T1000 (cell line): ENCODE measurements around the gene CCDC190.
"Not testable (repeated sequence)": the region's sequence is repeated elsewhere in the genome, so short reads cannot be mapped to it uniquely, and the experiment has no call there.

Source experiments
- DNase-seq: peaks from one replicate; lab custom pipeline; 2025; ENCODE audit warnings: mixed read lengths; lab: John Stamatoyannopoulos, UW

CCDC190 gene

DNA sequence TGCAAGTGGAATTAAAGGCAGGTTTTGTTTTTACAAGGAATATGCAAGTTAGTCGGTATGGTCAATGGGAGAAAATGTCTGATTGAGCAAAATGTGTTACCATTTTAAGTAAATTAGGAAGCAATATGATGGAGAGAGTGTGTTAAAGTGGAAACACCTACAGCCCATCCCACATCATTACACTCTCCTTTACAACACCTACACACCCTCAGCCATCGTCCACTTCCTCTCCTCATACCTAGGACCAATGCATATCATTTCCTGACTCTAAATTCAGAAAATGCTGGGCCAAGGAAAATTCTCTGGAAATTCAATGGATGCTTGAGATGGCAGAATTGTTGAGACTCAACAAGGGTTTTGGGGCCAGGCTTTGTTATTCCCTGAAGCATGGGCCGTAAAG is 16.4 kb upstream of the CCDC190 start:
- no peak for DNase-seq

DNA sequence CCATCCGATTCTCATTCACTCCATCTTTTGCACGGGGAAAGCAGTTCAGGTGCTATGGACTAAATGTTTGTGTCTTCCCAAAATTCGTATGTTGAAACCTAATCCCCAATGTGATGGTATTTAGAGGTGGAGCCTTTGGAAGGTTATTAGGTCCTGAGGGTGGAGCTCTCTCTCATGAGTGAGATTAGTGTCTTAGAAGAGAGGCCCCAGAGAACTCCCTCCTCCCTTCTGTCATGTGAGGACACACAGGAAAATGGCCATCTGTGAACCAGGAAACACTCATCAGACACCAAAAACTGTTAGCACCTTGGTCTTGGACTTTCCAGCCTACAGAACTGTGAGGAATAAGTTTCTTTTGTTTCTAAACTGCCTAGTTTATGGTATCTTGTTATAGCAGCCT is 15.8 kb upstream of the CCDC190 start:
- DNase-seq: no peak

DNA sequence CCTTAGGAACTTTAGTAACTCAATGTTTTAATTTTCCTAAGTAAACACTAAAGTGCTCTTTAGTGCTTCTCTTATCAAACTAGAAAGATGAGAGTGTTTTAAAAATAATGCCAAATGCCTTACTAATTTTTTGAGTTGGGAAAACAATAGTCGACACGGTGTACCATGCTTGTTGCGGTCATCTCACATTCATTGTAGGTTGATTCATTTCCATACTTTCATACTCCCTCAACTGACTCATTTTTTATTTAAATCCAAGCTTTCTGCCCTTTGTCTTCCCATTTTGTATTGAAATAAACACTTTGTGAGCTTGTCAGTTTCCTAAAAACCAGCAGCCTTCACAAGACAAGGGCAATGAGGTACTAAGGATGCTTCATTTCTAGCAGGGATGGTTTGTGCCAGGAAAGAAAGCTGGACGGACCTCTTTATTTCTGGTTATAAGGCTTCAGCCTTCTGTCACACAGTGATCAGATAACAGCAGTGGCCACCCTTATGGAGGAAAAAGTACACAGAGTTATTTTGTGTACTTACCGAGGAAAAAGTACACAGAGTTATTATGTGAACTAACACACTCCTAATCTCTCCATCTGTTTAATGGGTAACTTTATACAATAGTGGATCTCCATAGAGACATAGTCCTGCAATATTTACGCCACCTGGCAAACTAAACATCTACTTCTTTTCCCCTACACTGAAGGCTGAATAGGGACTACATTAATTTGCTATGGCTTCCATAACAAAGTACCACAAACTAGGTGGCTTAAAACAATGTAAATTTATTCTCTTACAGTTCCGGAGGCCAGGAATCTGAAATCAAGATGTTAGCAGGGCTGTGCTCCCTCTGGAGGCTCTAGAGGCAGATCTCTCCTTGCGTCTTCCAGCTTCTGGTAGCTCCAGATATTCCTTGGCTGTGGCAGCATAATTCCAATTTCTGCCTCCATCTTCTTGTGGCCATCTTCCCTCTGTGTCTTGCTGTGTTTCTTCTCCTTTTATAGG is 13.0 kb upstream of the CCDC190 start:
- no peak for DNase-seq

DNA sequence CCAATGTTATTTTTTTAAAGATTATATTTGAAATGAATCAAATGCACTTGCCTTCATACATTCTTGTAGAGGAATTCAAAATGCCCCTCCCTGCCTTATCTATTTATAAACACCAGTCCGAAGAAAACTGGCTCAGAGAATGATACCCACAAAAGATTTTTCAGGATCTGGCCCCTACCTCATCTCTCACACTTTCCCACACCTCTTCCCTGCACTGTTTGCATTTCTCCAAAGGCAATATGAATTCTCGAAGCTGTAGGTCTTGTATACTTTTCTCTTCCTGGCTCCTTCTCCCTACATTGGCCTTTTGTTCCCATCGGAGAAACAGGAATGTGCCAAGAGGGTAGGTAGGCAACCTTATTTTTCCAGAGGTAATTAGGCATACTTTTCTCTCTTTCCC is 12.0 kb upstream of the CCDC190 start:
- DNase-seq: no peak

DNA sequence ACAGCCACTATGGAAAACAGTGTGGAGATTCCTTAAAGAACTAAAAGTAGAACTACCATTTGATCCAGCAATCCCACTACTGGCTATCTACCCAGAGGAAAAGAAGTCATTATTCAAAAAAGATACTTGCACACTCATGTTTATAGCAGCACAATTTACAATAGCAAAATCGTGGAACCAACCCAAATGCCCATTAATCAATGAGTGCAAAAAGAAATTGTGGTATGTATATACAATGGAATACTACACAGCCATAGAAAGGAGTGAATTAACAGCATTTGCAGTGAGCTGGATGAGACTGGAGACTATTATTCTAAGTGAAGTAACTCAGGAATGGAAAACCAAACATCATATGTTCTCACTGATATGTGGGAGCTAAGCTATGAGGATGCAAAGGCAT is 10.4 kb upstream of the CCDC190 start:
- not testable (repeated sequence) for DNase-seq

DNA sequence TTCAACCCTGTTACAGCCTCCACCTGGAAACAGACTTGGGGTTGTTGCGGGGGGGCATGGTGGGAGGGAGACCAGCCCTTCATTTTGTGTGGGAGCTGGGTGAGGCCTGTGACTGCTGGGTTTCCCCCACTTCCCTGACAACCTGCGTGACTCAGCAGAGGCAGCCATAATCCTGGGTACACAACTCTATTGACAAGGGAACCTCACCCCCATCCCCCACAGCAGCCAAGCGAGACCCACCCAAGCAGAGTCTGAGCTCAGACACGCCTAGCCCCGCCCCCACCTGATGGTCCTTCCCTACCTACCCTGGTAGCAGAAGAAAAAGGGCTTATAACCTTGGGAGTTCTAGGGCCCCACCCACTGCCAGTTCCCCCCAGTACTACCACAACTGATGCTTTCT is 8.0 kb upstream of the CCDC190 start:
- DNase-seq: no peak

DNA sequence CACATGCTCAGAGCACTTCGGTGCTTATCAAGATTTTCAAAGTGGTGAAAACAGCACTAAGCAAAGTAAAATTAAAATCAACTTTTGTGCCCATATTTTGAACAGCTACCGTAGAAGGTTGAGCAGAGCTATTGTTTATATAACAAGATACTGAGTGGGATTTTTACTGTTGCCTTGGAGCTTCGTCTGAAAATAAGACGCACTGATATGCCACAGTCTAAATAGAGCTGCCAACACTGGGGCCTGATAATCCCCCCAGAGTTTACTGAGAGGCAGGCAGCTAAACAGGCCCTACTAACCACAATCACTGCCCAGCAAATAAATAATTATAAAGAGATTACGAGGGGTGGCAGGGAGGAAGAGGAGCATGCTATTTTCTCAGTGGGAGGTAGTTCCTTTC is 650 bp upstream of the CCDC190 start:
- DNase-seq: no peak

DNA sequence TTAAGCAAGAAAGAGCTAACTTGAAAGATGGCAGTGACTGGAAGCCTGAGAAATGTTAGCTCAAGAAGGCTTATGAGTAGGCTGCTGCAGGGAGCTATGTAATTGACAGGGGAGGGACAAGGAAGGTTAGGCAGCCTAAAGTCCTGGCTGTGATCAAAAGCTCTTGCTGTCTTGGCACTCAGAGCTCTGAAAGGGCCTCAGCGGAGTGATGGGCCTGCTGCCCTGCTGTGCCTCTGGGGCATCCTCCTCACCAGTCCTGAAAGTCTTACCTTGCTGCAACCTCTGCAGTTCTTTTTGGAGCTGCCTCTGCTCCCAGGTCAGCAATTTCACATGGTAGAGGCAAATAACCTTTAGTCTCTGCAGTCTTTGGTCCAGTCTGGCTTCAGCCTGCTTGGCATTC is 1.8 kb downstream of the CCDC190 start:
- DNase-seq: no peak

DNA sequence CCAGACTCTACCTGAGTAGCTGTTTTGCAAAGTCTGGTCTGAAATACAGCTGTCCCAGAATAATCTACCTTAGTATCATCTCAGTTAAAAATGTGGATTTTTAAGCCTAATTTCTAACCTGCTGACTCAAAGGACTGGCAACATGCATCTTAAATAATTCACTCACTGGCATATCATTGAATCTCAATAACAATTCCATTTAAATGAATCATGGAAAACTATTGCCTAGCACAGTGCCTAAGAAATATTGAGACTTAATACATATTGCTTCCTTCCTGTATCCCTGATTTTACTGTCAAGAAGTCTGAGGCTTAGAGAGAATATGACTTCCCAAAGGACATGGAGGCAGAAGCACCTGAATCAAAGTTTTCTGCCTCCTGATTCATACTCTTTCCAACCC is 3.1 kb downstream of the CCDC190 start:
- DNase-seq: no peak

DNA sequence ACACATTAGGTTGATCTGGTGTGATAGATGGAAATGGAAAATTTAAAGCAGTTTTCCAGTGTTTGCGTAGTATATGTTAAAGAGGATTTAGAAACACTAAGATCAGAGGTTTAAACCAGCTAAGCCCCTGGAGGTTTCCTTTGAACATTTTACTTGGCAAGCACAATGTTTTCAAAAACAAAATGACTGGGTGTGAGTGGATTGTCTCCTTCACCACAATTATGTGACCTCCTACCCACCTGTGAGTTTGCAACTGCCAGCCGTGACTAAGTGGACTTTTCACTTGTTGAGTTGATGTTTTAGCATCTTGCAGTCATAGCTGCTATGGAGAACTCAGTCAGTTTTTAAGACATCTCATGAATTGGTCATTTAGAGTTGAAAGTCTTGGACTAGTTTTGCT is 4.7 kb downstream of the CCDC190 start:
- peak; percentile 50 for DNase-seq

DNA sequence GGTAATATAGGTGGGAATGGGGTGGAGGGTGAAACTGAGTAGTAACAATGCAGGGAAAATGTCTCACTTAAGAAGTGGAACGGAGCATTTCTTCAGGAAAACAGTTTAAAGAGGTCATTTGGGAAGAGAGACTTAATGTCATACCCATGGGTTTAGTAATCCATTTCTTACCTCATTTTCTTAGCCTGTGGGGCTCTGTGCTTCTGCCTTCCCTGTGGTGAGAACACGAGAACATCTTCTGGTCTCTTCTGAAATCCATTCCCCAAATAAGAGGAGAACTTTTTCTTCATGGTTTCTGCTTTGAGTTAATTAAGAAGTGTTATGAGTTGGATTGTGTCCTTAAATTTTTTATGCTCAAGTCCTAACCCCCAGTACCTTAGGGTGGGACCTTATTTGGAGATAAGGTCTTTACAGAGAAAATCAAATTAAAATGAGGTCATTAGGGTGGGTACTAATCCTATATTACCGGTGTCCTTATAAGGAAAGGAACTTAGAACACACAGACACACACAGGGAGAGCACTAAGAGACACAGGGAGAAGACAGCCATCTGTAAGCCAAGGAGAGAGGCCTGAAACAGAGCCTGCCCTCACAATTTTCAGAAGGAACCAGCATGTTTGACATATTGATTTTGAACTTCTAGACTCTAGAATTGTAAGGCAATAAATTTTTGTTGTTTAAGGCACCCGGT is 5.4 kb downstream of the CCDC190 start:
- no peak for DNase-seq

DNA sequence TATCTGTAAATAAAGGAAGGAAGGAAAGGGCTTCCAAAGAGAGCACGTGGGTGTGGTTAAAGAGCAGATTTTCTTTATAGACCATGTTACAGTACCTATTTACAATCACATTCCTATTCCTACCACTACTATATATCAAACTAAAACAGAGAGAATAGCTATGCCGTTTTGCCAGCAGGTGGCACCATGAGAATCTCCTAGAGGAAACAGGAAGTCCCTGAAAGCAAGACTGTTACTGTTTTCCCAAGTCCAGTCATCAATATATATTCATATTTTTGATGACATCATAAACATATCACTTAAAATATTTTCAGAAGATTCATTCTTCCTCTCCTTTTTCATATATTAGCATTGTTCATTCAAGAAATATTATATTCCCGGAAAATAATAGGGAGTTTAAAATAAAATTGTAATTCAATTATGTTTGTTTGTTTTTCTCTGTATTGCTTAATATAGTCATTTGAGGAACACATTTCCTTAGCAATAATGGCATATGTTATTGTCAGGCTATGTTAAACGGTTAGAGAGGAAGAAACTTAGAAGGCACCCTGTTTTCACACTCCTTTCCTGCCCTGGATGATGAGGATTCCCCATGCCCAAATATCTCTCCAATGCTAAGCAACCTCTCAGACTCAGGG is 6.6 kb downstream of the CCDC190 start:
- DNase-seq: peak; percentile 12

DNA sequence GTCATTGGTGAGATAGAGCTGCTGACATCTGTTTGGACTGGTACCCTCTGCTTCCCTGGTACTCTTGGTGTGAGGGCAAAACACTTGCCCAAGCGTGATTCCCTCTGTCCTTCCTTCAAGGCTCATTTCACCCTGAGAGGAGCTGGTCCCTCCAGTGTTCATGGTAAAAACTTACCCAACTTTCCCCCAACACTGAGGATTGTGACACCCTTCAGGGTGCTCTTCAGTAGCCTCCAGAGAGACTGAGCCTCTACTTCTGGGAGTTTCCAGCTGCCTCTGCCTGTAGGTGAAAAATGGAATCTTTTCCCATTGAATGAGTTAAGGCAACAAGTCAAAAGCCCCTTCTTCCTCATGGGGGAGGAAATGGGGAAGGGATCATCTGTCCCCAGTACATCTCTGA is 9.6 kb downstream of the CCDC190 start:
- no peak for DNase-seq

DNA sequence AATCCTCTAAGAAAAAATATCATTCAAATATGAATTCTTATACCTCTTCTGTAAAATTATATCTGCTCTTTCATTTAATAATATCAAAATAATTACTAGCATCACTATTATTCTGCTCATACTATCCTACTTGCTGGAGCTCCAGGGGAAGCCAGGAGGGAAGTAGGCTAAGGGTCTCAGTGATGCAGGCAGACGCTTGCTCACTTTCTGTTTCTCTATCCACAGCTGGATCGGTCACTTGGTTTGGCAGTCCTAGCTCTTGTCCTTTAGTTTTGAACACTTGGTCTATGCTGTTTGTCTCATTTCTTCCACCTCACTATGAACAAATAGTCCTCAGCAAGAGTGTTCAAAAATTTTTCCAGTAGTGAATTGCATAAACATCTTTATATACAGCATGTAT is 11.3 kb downstream of the CCDC190 start:
- no peak for DNase-seq

DNA sequence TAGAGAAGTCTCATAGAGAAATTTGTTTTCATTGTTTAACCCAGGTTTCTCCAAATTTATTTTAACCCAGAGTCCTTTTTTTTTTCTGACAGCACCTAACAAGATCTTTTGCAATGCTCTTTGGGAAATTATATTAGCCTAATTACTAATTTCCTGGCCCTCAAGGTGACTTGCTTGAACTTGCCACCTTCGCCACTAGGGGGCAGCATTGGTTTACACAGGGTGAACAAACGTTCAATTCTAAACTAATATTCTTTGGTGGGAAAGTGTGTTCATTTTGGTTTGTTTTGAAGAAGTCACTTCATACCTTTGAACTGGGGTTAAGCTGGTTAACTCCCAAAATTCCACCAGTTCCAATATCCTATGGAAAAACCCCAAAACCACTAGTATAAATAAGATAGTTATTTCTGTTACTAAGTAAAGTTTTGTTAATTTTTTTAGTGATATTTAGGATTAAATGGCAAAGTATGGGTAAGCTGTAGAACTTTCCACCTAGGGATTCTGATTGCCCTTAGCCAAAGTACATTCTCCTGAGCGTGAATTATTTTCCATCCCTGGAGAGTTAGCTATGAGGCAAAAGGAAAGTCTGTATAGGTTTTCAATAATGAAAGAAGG is 13.0 kb downstream of the CCDC190 start:
- no peak for DNase-seq

DNA sequence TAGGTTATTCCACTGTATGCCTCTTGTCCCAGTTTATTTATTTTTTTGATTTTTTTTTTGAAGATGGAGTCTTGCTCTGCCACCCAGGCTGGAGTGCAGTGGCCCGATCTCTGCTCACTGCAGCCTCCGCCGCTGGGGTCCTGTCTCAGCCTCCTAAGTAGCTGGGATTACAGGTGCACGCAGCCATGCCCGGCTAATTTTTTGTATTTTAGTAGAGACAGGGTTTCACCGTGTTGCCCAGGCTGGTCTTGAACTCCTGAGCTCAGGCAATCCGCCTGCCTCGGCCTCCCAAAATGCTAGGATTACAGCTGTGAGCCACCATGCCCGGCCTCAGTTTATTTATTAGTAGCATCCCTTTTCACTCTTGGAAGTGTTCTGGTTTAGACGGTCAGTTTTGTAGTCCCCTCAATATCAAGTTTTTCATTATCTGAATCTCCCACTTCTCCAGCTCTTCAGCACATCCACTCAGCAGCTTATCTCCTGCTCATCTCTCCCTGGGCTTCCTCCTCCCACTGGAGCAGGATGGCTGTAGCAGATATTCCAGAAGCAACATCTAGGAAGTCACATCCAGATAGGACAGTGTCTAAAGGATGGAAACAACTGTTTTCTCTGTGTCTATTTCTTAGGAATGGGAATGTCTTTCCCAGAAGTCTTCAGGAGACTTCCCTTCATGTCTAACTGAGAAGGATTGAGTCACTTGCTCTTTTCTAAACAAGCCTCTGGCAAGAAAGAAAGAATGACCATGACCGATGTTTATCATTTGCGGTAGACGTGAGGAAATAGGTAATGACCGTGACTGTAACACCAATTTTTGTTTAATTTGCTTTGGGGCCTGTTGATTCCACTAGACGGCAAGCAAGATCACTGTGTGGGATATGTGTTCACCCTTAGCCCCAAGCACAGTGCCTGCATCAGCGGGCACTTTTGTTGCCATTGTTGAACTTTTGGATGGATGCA is 14.4 kb downstream of the CCDC190 start:
- no peak for DNase-seq

DNA sequence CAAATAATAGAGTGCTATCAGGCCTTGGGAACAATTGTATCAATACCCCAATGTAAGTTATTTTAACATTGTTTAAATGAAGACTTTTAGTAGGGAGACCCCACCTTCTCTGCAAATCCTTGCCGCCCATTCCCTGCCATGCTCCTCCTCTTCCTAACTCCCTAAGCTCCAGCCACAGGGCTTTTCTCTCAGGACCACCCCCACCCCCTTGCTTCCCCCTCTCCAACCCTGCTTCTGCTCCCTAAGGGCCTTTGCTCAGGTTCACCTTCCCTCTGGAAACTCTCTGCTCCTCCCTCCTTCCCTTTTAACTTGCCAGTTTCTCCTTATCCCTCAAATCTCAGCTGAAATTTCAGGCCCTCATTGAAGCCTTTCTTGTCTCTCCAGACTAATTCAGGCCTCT is 16.8 kb downstream of the CCDC190 start:
- no peak for DNase-seq

DNA sequence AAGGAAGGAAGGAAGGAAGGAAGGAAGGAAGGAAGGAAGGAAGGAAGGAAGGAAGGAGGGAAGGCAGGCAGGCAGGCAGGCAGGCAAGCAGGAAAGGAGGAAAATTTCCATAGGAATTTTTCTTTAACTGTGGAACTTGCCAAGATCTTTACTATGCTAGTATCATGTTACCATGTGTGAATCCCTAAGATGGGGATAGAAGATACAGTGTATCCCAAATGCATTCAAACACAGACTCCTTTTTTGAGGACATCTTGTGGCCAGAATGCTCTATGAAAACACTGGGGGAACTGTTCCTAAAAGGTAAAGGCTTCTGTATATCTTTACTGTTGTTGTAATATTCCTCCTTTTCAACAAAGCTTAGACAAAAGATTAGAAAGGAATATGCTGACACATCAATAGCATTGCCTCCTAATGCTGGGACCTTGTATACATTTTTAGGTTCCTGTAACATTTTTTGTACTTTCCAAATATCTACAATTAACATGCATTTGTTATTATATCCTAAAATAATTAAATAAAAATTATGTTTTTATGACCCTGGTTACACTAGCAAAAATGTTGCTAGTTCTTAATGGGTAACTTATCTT is 20.6 kb downstream of the CCDC190 start:
- DNase-seq: no peak

DNA sequence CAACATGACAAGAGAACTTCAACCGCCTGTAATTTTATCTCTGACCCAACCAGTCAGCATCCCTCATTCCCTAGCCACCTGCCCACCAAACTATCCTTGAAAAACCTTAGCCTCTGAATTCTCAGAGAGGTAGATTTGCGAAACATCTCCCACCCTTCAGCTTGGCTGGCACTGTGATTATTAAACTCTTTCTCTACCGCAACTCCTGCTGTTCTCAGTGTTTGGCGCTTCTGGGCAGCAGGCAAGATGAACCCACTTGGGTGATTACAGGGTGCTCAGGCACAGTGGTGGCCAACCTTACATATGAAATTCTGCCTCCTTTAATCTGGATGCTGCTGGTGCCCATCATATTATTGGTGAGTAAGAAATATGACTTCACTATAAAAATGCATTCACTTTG is 22.1 kb downstream of the CCDC190 start:
- DNase-seq: no peak

DNA sequence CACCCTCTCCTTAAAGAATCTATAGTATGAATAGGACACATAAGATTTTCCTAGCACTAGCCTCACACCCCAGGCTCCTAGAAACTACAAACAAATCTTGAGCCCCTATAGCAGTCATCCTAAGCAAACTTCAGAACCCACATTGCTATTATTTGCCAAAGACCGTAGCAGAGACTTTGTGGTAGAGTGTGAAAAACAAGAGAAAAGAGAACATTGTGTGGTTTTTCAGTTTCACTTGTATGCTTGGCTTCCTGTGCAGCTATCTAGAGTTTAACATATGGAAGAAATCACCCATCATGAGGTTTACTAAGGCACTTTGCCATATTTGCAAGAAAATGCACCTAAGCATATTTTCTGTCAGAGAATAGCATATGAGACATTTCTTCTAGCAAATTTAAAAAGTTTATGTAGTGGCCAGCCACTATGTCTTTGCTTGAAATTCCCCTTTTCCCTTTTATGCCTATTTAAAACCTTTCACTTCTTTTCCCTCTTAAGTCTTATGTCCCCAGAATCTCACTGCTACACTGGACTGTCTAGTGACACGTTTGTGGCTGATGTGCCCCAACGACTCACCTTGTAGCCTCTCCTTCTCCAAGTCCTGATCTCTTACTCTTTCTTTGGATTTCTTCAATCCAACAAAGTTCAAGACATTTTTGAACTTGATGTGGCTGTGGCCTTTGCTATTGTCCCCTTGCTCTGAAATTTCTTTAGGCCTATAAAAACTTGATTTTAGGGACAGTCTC is 25.6 kb downstream of the CCDC190 start:
- no peak for DNase-seq
